GM12892 (cell line): ENCODE measurements around the gene NECAB2.

Source experiments
- POLR2A ChIP-seq: IDR thresholded peaks from 2 replicates; pipeline ENCODE4 v1.6.1; 2011; ENCODE audit warnings: low read depth, low read length, control low read depth
- POLR2AphosphoS5 ChIP-seq: IDR thresholded peaks from 2 replicates; pipeline ENCODE4 v1.6.1; 2011; ENCODE audit warnings: low read depth, low read length, control low read depth
- TAF1 ChIP-seq: IDR thresholded peaks from 2 replicates; pipeline ENCODE4 v1.6.1; 2011; ENCODE audit warnings: low read depth, mild to moderate bottlenecking, control low read depth, low read length, borderline replicate concordance

- TF ChIP-seq POLR2AphosphoS5 (no peak), POLR2A (no peak), TAF1 (no peak)
These were observed 36.5 kb upstream of the NECAB2 start for GRCh38 chr16:83931556-83931955.
